Panc1 (cell line): ENCODE data around the gene PHF14.

Experiments
- CTCF ChIP-seq: fragments of 450-650 bp; IDR thresholded peaks from 2 replicates; pipeline ENCODE4 v1.5.1; 2017; ENCODE audit warnings: mild to moderate bottlenecking
- POLR2AphosphoS5 ChIP-seq: IDR thresholded peaks from 2 replicates; pipeline ENCODE4 v1.6.1; 2012; ENCODE audit warnings: mild to moderate bottlenecking, low read depth, low read length, moderate library complexity
- SIN3A ChIP-seq: IDR thresholded peaks from 2 replicates; pipeline ENCODE4 v1.6.1; 2012; ENCODE audit warnings: low read depth, mild to moderate bottlenecking, low read length, moderate library complexity, borderline replicate concordance; ENCODE audit not compliant: insufficient read depth

- TF ChIP-seq POLR2AphosphoS5: no peak
- no peak for TF ChIP-seq SIN3A
- TF ChIP-seq CTCF: no peak
Measured at GRCh38 chr7:10940704-10941355, 32.8 kb upstream of the PHF14 start.
